Dedifferentiated amniotic fluid mesenchymal stem cell (primary cell): Measurements from ENCODE around the gene HERC6.
"Not testable (repeated sequence)": the region's sequence is repeated elsewhere in the genome, so short reads cannot be mapped to it uniquely, and the experiment has no call there.

Experiments used
- DNase-seq: peaks from one replicate; pipeline ENCODE4 v3.0.0-alpha.2; 2016; ENCODE audit errors: extremely low spot score

The HERC6 gene

GRCh38 chr4:88446124-88446523, 67.5 kb downstream of the HERC6 start:
- no peak for DNase-seq

- DNase-seq: no peak
These were observed 68.9 kb downstream of the HERC6 start for GRCh38 chr4:88447371-88448095.

GRCh38 chr4:88448211-88448765, 69.6 kb downstream of the HERC6 start:
- DNase-seq: not testable (repeated sequence)

GRCh38 chr4:88448889-88449288, 70.2 kb downstream of the HERC6 start:
- DNase-seq: no peak

GRCh38 chr4:88449290-88449689, 70.6 kb downstream of the HERC6 start:
- no peak for DNase-seq

GRCh38 chr4:88451205-88451604, 72.6 kb downstream of the HERC6 start:
- no peak for DNase-seq

- DNase-seq: no peak
These were observed 74.3 kb downstream of the HERC6 start for GRCh38 chr4:88452912-88453311.

- DNase-seq: peak; percentile 87
These were observed 78.1 kb downstream of the HERC6 start, which contains the start of gene HERC5 for GRCh38 chr4:88456670-88457306. TSS of gene HERC5 (plus strand) at chr4:88457119. CDS start at chr4:88457270, 151 bp downstream.

- no peak for DNase-seq
These were observed 78.9 kb downstream of the HERC6 start for GRCh38 chr4:88457307-88458103.

- no peak for DNase-seq
These were observed 79.6 kb downstream of the HERC6 start for GRCh38 chr4:88458104-88458740.

GRCh38 chr4:88465653-88466192, 87.1 kb downstream of the HERC6 start:
- no peak for DNase-seq

GRCh38 chr4:88467392-88467791, 88.7 kb downstream of the HERC6 start:
- DNase-seq: no peak

GRCh38 chr4:88477229-88477860, 98.7 kb downstream of the HERC6 start:
- DNase-seq: no peak

GRCh38 chr4:88478247-88478646, 99.6 kb downstream of the HERC6 start:
- DNase-seq: no peak

GRCh38 chr4:88481537-88481936, 102.9 kb downstream of the HERC6 start:
- DNase-seq: no peak

- no peak for DNase-seq
These were observed 110.6 kb downstream of the HERC6 start for GRCh38 chr4:88489100-88489761.
